CD14-positive monocyte (primary cell): Measurements from ENCODE around the gene C1QC. TPM values are rescaled to one million over a fixed set of nuclear protein-coding genes. Genes with fewer than 3 reads are reported as not detected.

Experiments
- DNase-seq, 3 donors: peaks; one replicate each; pipeline ENCODE4 v3.0.0-alpha.2; 2011 to 2022
- H2AFZ ChIP-seq: 2 replicates; pipeline ENCODE4 v1.6.0; 2012; ENCODE audit warnings: mild to moderate bottlenecking, low read depth, low read length, inconsistent platforms; ENCODE audit not compliant: insufficient read depth, poor library complexity, severe bottlenecking
- H3K27ac ChIP-seq, 2 donors: 1 replicate in 1 of 2; 2 replicates in 1 of 2; pipeline ENCODE4 v1.5.1; 2012 to 2013; ENCODE audit warnings: low read length in 2 of 2, control low read depth in 1 of 2, inconsistent platforms in 1 of 2, low read depth in 1 of 2, mild to moderate bottlenecking in 1 of 2
- H3K27me3 ChIP-seq, 2 donors: one replicate each; pipeline versions ENCODE4 v1.6.0 to v1.6.1; 2011 to 2013; ENCODE audit warnings: low read length in 2 of 2; ENCODE audit not compliant: control insufficient read depth in 2 of 2, insufficient read depth in 2 of 2
- H3K36me3 ChIP-seq, 2 donors: replicated peaks in 1 of 2; 1 replicate in 1 of 2; 2 replicates in 1 of 2; pipeline versions ENCODE4 v1.5.1 to v1.6.1; 2012 to 2013; ENCODE audit warnings: low read length in 2 of 2, control low read depth in 1 of 2, inconsistent platforms in 1 of 2, mild to moderate bottlenecking in 1 of 2; ENCODE audit not compliant: insufficient read depth in 2 of 2, control insufficient read depth in 1 of 2
- H3K4me1 ChIP-seq, 2 donors: 1 replicate in 1 of 2; 2 replicates in 1 of 2; pipeline versions ENCODE4 v1.5.1 to v1.6.1; 2012 to 2013; ENCODE audit warnings: low read length in 2 of 2, control low read depth in 1 of 2, inconsistent platforms in 1 of 2, mild to moderate bottlenecking in 1 of 2, moderate library complexity in 1 of 2; ENCODE audit not compliant: insufficient read depth in 2 of 2, control insufficient read depth in 1 of 2
- H3K4me2 ChIP-seq: replicated peaks from 2 replicates; pipeline ENCODE3; 2012; ENCODE audit warnings: low read length, moderate library complexity, mild to moderate bottlenecking; ENCODE audit not compliant: poor library complexity, severe bottlenecking; ENCODE audit errors: extremely low read depth
- H3K4me3 ChIP-seq, 3 experiments: fragments of 200-600 bp in 1 of 3; sonication (generic) in 1 of 3; replicated peaks in 1 of 3; 1 replicate in 2 of 3; 2 replicates in 1 of 3; pipeline ENCODE4 v1.5.1; 2011 to 2013; ENCODE audit warnings: low read length in 3 of 3, mild to moderate bottlenecking in 3 of 3, control low read depth in 2 of 3, low read depth in 2 of 3, inconsistent platforms in 1 of 3, moderate library complexity in 1 of 3
- H3K79me2 ChIP-seq: 2 replicates; pipeline ENCODE4 v1.6.0; 2012; ENCODE audit warnings: mild to moderate bottlenecking, control low read depth, inconsistent platforms, low read length, moderate library complexity; ENCODE audit not compliant: insufficient read depth
- H3K9ac ChIP-seq: 2 replicates; pipeline ENCODE4 v1.6.0; 2017; ENCODE audit warnings: low read length, mild to moderate bottlenecking; ENCODE audit not compliant: insufficient read depth, poor library complexity, severe bottlenecking
- H3K9me3 ChIP-seq, 2 donors: replicated peaks in 1 of 2; 1 replicate in 1 of 2; 2 replicates in 1 of 2; pipeline versions ENCODE4 v1.5.1 to v1.6.1; 2012 to 2013; ENCODE audit warnings: low read length in 2 of 2, control low read depth in 1 of 2; ENCODE audit not compliant: control insufficient read depth in 1 of 2, insufficient read depth in 1 of 2
- H4K20me1 ChIP-seq: 2 replicates; pipeline ENCODE4 v1.6.0; 2012; ENCODE audit warnings: mild to moderate bottlenecking, low read length, control low read depth, moderate library complexity; ENCODE audit not compliant: insufficient read depth
- H3K27ac Mint-ChIP-seq, 7 donors: one replicate each; pipeline ENCODE4 v1.8.0; 2020; ENCODE audit warnings: mild to moderate bottlenecking in 7 of 7, mixed read lengths in 7 of 7, moderate library complexity in 6 of 7, inconsistent platforms in 2 of 7
- H3K27me3 Mint-ChIP-seq, 3 donors: one replicate each; pipeline ENCODE4 v1.8.0; 2021 to 2022; ENCODE audit warnings: low read depth in 3 of 3, mild to moderate bottlenecking in 3 of 3, mixed read lengths in 3 of 3, moderate library complexity in 3 of 3, inconsistent platforms in 1 of 3
- H3K36me3 Mint-ChIP-seq, 2 donors: one replicate each; pipeline ENCODE4 v1.8.0; 2020; ENCODE audit warnings: mixed read lengths in 2 of 2, inconsistent platforms in 1 of 2, mild to moderate bottlenecking in 1 of 2
- H3K4me1 Mint-ChIP-seq: one replicate; pipeline ENCODE4 v1.8.0; 2020; ENCODE audit warnings: mild to moderate bottlenecking, mixed read lengths
- H3K4me3 Mint-ChIP-seq, 2 donors: one replicate each; pipeline ENCODE4 v1.8.0; 2020; ENCODE audit warnings: mild to moderate bottlenecking in 2 of 2, mixed read lengths in 2 of 2, moderate library complexity in 1 of 2
- H3K9me3 Mint-ChIP-seq, 7 donors: one replicate each; pipeline ENCODE4 v1.8.0; 2020 to 2022; ENCODE audit warnings: mixed read lengths in 7 of 7, mild to moderate bottlenecking in 6 of 7, moderate library complexity in 6 of 7, inconsistent platforms in 2 of 7
- CTCF ChIP-seq: fragments of 200-600 bp; IDR thresholded peaks from one replicate; pipeline ENCODE4 v1.8.0; 2022; ENCODE audit warnings: antibody characterized with exemption, mild to moderate bottlenecking
- WGBS: methylation state at CpG from one replicate; pipeline ENCODE4 v1.1.5; 2013; ENCODE audit warnings: missing lambda C conversion rate; ENCODE audit not compliant: insufficient coverage; 5-methylcytosine and 5-hydroxymethylcytosine counted together
- intact Hi-C, 2 donors: fragments of 100-400 bp; cut with micrococcal nuclease; formaldehyde crosslinking; loops; one replicate each; pipeline versions ENCODE4 v1.15.0 to v1.15.1; 2023
- polyA plus RNA-seq, 3 donors: library from polyadenylated mRNA; depleted of rRNA in 1 of 3; unstranded in 2 of 3; stranded (reverse) in 1 of 3; fragments of 300-500 nt in 2 of 3; fragments of >200 nt in 1 of 3; fragmentation: Illumina TruSeq in 2 of 3; gene quantifications; 1 replicate in 2 of 3; 2 replicates in 1 of 3; pipeline ENCODE4 v1.2.3, GENCODE V29; 2012 to 2021

The C1QC gene
- polyA plus RNA-seq, 3 donors, result 0.74 to 3.6 (median 0.85) TPM

GRCh38 chr1:22687191-22687590 lies 43.8 kb downstream of the C1QC start:
- H3K9me3 ChIP-seq, result no peaks in the 10 kb centered on the region
- no peaks in the 10 kb centered on the region for H3K4me1 ChIP-seq
- intact Hi-C loops, result no loop called here
- no peaks in the 10 kb centered on the region for H3K4me1 Mint-ChIP-seq
- no peak overlapping the region for H3K27ac Mint-ChIP-seq
- H3K4me2 ChIP-seq, result no peak overlapping the region
- no peaks in the 10 kb centered on the region for H3K36me3 Mint-ChIP-seq
- no peak for TF ChIP-seq CTCF
- no peaks in the 10 kb centered on the region for H3K36me3 ChIP-seq
- H3K27ac ChIP-seq, result no peak overlapping the region
- no peak overlapping the region for H3K4me3 ChIP-seq
- H3K27me3 ChIP-seq, result no peaks in the 10 kb centered on the region
- no peak for DNase-seq
- no peaks in the 10 kb centered on the region for H3K9me3 Mint-ChIP-seq
- 100% methylated on average over 1 of the region's 2 CpGs for WGBS
- H3K79me2 ChIP-seq, result no peaks in the 10 kb centered on the region
- no peak overlapping the region for H2AFZ ChIP-seq
- H3K27me3 Mint-ChIP-seq, result peaks cover 7 to 11% (median 7%) of the 10 kb centered on the region in 3 donors
- no peak overlapping the region for H3K4me3 Mint-ChIP-seq
- H4K20me1 ChIP-seq, result no peaks in the 10 kb centered on the region
- H3K9ac ChIP-seq, result no peak overlapping the region

GRCh38 chr1:22688466-22688865 lies 45.0 kb downstream of the C1QC start:
- H3K9me3 Mint-ChIP-seq, result no peaks in the 10 kb centered on the region
- no peaks in the 10 kb centered on the region for H3K36me3 Mint-ChIP-seq
- no peak overlapping the region for H3K27ac Mint-ChIP-seq
- no peaks in the 10 kb centered on the region for H3K79me2 ChIP-seq
- H3K36me3 ChIP-seq, result no peaks in the 10 kb centered on the region
- no peaks in the 10 kb centered on the region for H3K27me3 ChIP-seq
- no peaks in the 10 kb centered on the region for H4K20me1 ChIP-seq
- H2AFZ ChIP-seq, result no peak overlapping the region
- H3K4me1 ChIP-seq, result no peaks in the 10 kb centered on the region
- no peak overlapping the region for H3K4me3 Mint-ChIP-seq
- intact Hi-C loops, result no loop called here
- no peak overlapping the region for H3K4me3 ChIP-seq
- H3K9me3 ChIP-seq, result no peaks in the 10 kb centered on the region
- H3K4me2 ChIP-seq, result no peak overlapping the region
- no peak for TF ChIP-seq CTCF
- H3K4me1 Mint-ChIP-seq, result no peaks in the 10 kb centered on the region
- H3K27ac ChIP-seq, result no peak overlapping the region
- DNase-seq, result no peak
- no peak overlapping the region for H3K9ac ChIP-seq
- peaks cover 7 to 13% (median 7%) of the 10 kb centered on the region in 3 donors for H3K27me3 Mint-ChIP-seq
